MV-4-11 (cell line): Measurements from ENCODE around the gene PIK3AP1.
A peak's percentile ranks its signal among the peaks of the same experiment; 100 is the strongest.

ENCODE experiments used
- DNase-seq: peaks from one replicate; lab custom pipeline; 2025; lab: John Stamatoyannopoulos, UW

PIK3AP1 gene

GRCh38 chr10:96642973-96643372 is 77.3 kb downstream of the PIK3AP1 start:
- peak; percentile 79 for DNase-seq

DNA sequence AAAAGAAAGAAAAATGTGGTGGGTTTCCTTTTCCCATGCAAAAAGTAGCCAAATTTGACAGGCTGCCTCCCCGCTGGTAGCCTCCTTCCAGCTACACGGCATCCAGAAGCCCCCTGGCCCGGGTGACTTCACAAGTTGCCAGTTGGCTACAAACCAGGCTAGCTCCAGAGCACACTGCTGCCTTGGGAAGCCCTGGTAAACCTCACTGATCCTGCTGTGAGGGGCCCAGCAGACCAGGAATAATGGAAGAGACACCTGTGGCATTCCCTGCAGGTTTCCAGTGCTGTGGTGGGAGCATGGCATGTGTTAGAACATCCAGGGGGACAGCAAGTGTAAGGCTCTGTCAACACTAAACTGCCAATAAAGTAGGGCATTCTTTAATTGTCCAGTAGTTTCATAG is 77.8 kb downstream of the PIK3AP1 start:
- DNase-seq, result no peak

DNA sequence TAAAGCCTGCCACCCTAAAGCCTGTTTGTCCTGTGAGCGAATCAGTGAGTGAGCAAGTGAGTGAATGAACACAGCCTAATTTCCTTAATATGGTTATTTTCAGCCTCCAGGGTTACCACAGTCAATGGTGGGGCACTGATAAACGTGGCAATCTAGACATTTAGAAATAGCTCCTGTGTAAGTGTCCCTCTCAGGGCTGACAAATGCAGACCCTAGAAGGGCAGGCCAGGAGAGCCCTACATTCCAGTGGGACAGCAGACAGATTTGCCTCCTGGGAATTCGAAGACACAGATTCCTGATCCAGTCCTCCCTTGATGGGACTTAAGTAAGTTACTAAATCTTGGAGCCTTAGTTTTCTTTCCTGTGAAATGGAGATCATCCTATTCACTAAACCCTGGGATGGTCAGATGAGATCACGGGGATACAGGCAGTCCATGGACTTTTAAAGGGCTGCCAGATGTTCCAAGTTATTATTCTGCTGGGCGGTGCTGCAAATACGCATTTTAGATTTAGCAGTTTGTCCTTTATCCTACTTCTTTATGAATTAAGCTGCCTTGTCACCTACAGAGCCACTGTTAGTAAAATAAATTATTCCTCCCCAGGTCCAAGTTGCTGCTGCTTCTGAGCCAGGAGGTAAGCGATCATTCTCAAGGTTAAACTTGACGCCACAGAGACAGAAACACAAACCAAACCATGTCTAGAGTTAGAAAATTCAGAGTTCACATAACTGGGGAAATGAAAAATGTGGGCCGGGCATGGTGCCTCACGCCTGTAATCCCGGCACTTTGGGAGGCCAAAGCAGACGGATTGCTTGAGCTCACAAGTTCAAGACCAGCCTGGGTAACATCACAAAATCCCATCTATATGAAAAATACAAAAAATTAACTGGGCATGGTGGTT is 78.7 kb downstream of the PIK3AP1 start:
- DNase-seq, result no peak

- DNase-seq, result no peak
Measured at GRCh38 chr10:96639899-96640298, 80.4 kb downstream of the PIK3AP1 start.

DNA sequence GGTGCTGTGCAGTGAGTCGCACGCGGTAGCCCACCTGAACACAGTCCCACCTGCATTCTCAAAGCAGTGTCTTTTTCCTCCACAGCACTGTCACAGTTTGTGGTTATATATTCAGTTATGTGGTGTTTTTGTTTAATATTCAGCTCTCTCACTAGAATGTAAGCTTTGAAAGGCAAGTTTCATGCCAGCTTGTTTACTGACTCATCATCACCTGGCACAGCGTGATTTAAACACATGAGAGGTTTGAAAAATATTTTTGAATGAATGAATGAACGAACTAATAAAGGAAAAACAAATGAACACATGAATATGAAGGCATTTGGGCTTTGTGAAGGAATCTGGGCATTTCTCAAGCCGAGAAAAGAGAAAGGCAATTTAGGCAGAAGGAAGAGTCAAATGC is 81.6 kb downstream of the PIK3AP1 start:
- DNase-seq, result no peak

GRCh38 chr10:96638120-96638519 is 82.2 kb downstream of the PIK3AP1 start:
- no peak for DNase-seq

DNA sequence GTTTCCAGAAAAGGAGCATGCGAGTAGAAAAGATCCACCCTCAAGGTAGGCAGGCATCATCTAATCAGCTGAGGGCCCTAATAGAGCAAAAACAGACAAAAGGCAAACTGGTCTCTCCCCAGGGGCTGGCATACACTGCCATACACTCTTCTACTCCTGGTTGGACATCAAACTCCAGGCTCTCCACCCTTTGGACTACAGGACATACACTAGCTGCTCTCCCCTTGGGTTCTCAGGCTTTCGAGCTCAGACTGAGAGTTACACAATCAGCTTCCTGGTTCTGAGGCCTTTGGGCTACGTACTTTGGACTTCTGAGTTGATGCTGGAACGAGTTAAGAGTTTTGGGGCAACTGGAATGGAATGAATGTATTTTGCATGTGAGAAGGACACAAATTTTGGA is 82.6 kb downstream of the PIK3AP1 start:
- no peak for DNase-seq

- DNase-seq, result no peak
Measured at GRCh38 chr10:96636551-96636950, 83.8 kb downstream of the PIK3AP1 start.

GRCh38 chr10:96632974-96633710 is 87.2 kb downstream of the PIK3AP1 start:
- DNase-seq, result peak; percentile 17

GRCh38 chr10:96627292-96627691 is 93.0 kb downstream of the PIK3AP1 start:
- DNase-seq, result no peak

- DNase-seq, result peak; percentile 22
Measured at GRCh38 chr10:96626795-96627194, 93.5 kb downstream of the PIK3AP1 start.

DNA sequence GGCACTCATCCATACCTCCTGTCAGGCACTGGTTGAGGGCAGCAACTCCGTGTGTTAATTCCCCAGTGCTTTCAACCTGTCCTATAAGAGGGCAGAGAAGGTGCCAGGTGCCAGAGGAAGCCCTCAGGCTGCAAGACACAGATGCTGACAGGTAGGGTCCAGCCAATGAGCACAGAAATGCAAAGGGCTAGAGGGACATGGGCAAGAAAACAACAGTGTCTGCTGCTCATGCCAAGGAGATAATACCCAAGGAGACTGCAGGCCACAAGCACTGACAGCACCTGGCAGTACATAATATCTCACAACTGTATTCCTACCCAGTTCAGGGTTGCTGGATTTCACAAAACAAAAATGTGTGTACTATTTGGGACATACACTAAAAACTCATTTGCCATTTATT is 95.1 kb downstream of the PIK3AP1 start:
- DNase-seq, result no peak

DNA sequence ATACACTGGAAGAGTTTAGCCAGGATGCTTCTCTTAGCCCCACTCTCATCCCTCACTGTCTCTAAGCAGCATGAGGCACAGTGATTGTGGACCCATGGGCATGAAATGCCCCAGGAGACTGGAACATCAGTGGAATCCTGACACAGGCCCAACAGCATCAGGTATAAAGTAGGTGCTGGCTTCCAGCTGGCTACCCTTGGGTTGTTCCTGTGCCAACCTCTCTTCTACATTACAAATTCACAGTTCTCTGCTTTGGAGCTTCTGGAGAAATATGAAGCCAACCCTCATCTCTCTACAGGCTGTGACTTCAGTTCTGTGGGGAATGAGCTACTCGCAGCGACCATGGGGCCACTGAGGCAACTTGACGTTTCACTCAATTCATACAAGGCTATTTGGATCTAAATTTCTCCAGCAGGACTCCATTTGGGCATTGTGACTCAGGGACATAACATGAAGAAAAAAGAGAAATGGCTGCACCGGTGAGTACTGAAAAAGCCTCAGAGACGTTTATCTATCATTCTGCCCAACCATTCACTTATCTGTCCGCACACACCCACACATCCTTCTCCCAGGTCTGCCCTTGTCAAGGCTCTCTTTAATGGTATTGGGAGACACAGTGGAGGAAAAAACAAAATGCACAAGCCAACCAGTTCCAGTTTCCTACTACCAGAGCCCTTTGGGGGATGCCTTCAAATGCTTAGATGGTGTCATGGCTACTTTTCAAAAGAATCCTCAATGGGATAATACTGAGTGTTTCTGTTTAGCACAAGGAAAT is 98.1 kb downstream of the PIK3AP1 start:
- DNase-seq, result no peak

DNA sequence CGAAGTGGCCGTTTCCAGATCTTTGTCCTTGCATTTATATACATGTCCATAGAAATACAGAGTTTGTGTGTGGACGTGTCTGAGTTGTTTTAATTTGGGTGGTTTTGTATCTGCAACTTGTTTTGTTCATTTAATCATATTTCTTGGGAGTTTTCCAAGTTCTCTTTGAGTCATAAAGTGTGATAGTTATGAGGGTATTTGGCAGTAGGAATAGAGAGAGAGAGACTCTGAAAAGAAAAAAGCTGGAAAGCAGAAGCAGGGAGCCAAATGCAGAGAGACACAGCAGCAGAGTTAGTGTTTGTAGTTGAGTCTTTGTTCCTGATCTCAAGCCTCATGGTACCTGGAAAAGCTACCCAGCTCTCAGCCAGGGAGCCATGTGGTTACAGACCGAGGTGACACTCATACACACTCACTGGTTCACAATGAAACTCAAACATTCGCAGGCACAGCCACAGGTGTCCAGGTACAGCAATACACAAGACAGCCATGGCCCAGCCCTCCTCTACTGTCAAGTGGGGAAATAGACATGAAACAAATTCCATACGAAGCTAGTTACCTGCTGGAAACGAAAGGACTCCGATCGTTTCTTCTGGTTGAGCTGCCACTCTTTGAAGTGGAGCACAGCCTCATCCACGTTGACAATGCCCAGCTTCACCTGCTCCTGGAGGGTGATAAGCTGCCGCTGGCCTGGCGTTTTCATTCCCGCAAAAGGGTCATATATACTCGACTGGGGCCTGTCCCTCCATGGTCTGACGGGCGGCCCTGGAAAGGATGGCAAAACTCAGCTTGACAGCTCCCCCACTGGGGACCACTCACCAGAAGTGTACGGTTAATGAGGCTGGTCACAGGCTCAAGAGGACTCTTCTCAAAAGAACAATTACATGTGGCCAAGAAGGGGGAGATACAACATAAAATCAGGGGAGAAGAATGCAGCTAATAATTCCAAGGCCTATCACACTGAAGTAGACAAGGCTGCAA is 100.2 kb downstream of the PIK3AP1 start:
- DNase-seq, result no peak

DNA sequence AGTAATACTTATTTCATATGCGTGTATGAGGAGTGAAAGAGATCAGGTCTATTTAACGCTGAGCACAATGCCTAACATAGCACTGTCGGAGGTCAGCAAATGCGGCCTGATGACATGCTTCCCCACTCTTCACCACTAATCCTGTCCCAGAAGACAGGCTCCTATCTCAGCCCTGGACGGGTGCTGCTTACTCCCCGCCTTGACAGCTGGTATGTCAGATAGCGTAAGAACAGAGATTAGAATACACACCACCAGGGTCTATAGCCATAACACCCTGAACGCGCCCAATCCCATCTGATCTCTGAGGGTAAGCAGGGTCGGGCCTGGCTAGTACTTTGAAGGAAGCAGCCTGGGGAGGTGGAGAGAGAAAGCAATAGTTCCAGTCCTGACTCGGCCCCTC is 101.2 kb downstream of the PIK3AP1 start:
- no peak for DNase-seq

DNA sequence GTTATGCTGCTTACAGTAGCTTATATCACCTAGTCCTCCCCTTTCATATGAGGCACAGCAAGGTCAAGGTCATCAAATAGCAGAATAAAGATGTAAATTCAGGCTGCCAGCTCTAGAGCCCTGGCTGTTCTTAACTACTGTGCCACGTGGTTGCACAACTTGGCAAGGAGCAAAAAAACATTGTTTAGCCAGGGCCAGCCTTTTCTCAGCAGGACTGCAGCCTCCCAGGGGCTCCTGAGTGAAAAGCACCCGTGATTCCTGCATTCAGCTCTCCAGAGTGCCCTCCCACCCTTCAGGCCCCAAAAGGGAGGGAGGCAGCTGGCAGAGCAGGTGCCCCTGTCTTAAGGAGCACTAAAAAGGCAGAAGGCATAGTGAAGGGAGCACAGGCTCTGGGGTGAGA is 101.7 kb downstream of the PIK3AP1 start:
- no peak for DNase-seq

- DNase-seq, result no peak
Measured at GRCh38 chr10:96616961-96617360, 103.4 kb downstream of the PIK3AP1 start.

DNA sequence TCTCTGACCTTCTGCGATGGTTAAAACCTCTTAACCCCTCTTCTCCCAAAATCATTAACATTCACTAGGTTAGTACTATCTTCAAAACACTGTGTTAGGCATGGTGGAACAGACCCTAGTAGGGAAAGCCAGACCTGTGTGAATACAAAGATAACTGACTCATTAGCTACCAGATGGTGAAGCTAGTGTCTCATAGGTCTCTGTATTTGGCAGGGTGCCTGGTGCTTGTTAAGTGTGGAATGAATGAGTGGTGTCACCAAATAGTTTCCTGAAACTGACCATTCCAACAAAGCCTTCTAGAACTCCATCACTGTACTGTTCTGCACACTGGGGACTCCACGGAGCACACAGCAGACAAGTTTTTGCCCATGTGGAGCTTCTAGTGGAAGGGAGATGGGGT is 105.8 kb downstream of the PIK3AP1 start:
- DNase-seq, result peak; percentile 9

DNA sequence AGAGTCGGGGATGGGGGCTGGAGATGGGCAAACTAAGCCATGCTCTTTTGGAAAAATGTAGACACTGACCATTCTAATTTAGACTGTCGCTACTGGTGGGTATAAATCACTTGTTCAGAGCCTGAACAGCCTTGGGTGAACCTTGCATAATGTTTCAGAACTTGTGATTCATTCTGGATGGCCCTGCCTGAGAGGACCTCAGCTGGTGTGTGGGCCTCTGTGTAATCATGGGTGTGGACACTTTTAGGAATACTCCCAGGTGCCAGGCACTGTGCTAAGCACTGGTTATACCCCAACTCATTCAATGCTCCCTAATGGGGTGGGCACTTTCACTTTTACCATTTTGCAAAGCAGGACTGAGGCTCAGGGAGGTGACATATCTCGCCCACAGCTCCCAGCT is 106.7 kb downstream of the PIK3AP1 start:
- DNase-seq, result no peak

GRCh38 chr10:96612055-96612830 is 108.1 kb downstream of the PIK3AP1 start:
- DNase-seq, result no peak

- no peak for DNase-seq
Measured at GRCh38 chr10:96610817-96611216, 109.5 kb downstream of the PIK3AP1 start.
